ENCODE results near the gene SLC17A2.

DNA sequence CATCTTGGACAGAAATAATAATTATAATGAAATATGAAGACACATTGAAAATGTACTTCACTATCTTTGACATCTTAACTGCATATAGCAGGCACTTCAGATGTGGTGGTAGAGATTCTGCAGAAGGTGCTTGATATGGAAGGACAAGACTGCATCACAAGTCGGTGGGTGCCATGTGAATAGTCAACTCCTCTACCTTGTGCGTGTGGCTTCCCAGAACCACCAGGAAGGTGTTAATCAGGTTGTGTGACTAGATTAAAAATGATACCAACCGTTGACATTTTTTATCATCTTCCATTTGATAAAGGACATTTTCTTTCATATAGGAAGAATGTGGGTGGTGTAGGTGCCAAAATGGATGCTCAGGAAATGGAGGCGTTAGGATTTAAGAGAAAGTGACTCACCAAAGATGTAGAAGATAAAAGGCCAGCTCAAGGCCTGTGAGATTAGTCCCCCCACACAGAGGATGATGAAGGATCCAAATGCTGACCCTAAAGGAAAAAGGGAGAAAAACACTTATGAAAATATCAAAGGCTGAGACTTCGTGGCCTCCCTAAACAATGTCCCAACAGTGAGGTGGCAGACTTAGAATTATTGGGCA, 12.3 kb downstream of the SLC17A2 start:
- TF ChIP-seq, protein P1, sequence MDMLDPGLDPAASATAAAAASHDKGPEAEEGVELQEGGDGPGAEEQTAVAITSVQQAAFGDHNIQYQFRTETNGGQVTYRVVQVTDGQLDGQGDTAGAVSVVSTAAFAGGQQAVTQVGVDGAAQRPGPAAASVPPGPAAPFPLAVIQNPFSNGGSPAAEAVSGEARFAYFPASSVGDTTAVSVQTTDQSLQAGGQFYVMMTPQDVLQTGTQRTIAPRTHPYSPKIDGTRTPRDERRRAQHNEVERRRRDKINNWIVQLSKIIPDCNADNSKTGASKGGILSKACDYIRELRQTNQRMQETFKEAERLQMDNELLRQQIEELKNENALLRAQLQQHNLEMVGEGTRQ (IDR thresholded peaks at IDR 0.05; ENCODE audit: low read length), result no peak
- TF ChIP-seq SP2 (IDR thresholded peaks at IDR 0.05; ENCODE audit: low read length), result no peak
- no peak for TF ChIP-seq POLR2A (IDR thresholded peaks at IDR 0.05; ENCODE audit: control extremely low read depth in 1 of 2, low read depth in 2 of 2, low read length in 2 of 2)
- TF ChIP-seq, protein P2, sequence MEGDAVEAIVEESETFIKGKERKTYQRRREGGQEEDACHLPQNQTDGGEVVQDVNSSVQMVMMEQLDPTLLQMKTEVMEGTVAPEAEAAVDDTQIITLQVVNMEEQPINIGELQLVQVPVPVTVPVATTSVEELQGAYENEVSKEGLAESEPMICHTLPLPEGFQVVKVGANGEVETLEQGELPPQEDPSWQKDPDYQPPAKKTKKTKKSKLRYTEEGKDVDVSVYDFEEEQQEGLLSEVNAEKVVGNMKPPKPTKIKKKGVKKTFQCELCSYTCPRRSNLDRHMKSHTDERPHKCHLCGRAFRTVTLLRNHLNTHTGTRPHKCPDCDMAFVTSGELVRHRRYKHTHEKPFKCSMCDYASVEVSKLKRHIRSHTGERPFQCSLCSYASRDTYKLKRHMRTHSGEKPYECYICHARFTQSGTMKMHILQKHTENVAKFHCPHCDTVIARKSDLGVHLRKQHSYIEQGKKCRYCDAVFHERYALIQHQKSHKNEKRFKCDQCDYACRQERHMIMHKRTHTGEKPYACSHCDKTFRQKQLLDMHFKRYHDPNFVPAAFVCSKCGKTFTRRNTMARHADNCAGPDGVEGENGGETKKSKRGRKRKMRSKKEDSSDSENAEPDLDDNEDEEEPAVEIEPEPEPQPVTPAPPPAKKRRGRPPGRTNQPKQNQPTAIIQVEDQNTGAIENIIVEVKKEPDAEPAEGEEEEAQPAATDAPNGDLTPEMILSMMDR (IDR thresholded peaks at IDR 0.05; ENCODE audit: control extremely low read depth in 1 of 3, insufficient read depth in 1 of 3, low read depth in 1 of 3, low read length in 3 of 3), result no peak
- TF ChIP-seq TAF1 (IDR thresholded peaks at IDR 0.05; ENCODE audit: low read depth, low read length), result no peak
- TF ChIP-seq CBX8 (IDR thresholded peaks at IDR 0.05; ENCODE audit: borderline replicate concordance, low read depth, low read length), result no peak
- no peak for TF ChIP-seq JUND (IDR thresholded peaks at IDR 0.05; ENCODE audit: low read length)
- no peak for TF ChIP-seq RAD21 (IDR thresholded peaks at IDR 0.05 in 1 of 2, conservative IDR thresholded peaks at IDR 0.05 in 1 of 2; ENCODE audit: low read depth in 2 of 2, low read length in 2 of 2)

All from H1 (cell line).